Measurements from ENCODE around the gene CLCNKA.
"Not testable (repeated sequence)": the region's sequence is repeated elsewhere in the genome, so short reads cannot be mapped to it uniquely, and the experiment has no call there.

- not testable (repeated sequence) for TF ChIP-seq CTCF (conservative IDR thresholded peaks at IDR 0.05; ENCODE audit: low read length); EZH2phosphoT487 (IDR thresholded peaks at IDR 0.05; ENCODE audit: borderline replicate concordance, low read depth, low read length)
These were observed 14.6 kb downstream of the CLCNKA start for GRCh38 chr1:16036461-16036860.
